Fibroblast of skin of left quadriceps (primary cell): ENCODE data around the gene MLLT6.

ENCODE experiments used
- DNase-seq, 2 experiments: peaks; one replicate each; pipeline ENCODE4 v3.0.0-alpha.2; 2013; ENCODE audit warnings: low read depth in 2 of 2

MLLT6 gene

GRCh38 chr17:38674749-38675615 is 30.1 kb upstream of the MLLT6 start, which contains the start of gene EPOP:
Gene EPOP, minus strand, starts transcription at chr17:38674957. Its CDS starts 462 bp downstream, at chr17:38674495.
- peak; percentile 51 to 53 for DNase-seq

DNA sequence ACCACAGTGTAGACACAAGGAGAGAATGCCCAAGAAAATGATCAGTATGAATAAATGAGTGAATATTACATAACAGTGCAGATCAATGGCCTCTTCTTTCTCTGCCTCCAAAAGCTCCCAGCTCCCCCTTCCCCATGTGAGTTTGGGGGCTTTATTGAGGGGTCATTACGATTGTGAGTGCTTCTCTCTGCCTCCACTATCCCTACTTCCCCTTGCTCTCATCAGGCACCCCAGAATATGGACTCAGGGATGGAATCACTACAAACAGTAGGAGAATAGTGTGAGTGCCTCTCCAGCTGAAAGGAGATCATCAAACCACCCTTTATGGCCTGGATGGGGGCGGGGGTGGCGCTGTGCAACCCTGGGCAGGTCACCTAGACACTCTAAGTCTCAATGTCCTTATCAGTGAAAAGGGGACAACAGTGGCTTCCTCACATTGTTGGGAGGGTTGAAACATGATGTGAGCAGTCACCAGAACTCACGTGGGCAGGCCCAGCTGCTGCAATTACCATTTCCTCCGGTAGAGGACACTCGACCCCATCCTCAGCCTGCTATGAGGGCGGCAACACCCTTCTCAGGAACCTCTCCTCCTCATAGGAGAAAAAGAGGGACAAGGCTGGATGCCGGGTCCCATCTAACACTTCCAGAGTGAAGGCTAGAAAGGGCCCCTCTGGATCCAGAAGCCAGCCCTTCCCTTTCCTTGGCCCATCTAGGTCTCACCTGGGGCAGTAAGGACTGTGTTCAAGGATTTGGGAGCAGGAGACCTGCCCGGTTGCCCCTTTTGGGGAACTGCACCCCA is 28.2 kb upstream of the MLLT6 start:
- DNase-seq: peak; percentile 57 to 63

DNA sequence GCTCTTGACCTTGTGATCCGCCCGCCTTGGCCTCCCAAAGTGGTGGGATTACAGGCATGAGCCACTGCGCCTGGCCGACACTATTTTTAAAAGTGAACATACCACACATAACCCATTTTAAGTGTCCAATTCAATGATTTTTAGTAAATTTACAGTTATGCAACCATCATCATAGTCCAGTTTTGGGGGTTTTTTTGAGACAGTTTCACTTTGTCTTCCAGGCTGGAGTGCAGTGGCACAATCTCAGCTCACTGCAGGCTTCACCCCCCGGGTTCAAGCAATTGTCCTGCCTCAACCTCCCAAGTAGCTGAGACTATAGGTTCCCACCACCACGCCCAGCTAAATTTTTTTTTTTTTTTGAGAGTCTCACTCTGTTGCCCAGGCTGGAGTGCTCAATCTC is 27.3 kb upstream of the MLLT6 start:
- DNase-seq: no peak

DNA sequence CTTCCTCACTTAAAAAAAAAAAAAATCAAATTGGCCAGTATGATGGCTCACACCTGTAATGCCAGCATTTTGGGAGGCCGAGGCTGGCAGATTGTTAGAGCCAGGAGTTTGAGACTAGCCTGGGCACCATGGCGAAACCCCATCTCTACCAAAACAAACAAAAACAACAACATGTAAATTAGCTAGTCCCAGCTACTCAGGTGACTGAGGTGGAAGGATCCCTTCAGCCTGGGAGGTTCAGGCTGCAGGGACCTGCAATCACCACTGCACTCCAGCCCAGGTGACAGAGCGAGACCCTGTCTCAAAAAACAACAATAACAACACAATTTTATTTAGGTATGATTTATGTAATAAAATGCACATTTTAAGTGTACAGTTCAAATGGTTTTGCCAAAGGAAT is 24.0 kb upstream of the MLLT6 start:
- DNase-seq: no peak

GRCh38 chr17:38685491-38685890 is 19.6 kb upstream of the MLLT6 start:
- DNase-seq: no peak

DNA sequence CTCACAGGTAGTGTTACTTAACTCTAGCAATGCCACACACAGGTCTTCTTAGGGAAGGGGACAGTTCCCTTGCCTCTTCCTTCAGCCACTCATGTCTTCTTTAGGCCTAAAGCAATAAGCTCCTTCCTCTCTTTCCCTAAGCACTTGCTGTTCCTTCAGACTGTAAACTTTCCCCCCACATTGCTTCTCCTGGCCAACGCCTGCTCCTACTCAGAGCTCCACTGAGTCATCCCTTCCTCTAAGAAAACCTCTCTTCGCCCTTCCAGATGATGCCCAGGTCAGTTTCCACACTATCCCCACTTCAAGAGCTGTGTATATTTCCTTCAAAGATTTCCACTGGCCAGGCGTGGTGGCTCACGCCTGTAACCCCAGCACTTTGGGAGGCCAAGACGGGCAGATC is 17.8 kb upstream of the MLLT6 start:
- no peak for DNase-seq

DNA sequence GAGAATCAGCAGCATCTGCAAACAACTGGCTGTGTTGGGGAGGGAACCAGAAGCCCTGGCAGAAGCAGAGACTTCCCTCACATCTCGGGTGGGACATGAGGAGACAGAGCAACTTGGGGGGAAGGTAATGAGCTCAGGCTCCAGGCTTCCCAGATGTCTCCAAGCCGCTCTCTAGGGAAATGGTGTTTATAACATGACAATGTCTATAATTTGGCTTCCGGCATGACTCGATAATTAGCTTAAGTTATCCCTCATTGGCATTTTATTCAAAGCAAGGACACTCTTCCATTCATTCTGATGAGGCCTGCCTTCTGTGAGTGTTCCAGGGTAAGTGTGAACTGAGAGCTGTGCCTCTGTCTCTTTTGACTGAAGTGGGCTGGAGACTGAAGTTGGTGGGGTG is 14.7 kb upstream of the MLLT6 start:
- DNase-seq: no peak

- no peak for DNase-seq
These were observed 13.9 kb upstream of the MLLT6 start for GRCh38 chr17:38691154-38691553.

- no peak for DNase-seq
These were observed 11.3 kb upstream of the MLLT6 start for GRCh38 chr17:38693700-38694329.

DNA sequence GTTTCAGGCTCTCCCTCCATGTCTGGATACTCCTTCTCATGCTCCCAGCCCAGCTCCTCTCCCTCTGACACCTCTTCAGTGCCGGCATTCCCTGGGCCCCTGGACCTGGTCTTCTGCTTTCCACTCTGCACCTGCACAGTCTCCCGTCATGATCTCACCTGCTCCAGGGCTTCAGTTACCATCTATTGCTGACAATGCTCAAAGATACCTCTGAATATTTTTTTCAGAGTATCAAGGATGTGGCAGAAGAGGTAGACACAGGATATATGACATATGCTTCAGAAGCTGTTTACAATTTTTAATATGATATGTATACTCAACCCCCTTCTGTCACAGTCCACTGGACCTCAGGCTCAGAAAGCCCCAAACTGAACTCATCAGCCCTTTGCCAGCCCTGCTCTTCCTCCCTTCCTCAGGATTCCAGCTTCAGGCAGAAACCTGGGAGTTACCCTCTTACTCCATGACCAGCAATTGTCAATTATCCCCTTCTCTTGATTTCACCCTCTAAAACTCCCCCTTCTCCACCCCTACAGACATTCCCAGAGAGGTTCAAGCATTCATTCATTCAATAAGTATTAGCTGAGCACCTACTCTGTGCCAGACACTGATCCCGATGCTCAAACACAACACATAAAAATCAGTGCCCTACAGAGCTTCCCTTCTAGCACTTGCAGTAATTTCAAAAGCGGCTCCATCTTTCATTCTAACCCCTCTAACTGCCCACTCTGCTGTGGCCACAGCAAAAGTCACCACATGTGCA is 7.8 kb upstream of the MLLT6 start:
- DNase-seq: no peak

DNA sequence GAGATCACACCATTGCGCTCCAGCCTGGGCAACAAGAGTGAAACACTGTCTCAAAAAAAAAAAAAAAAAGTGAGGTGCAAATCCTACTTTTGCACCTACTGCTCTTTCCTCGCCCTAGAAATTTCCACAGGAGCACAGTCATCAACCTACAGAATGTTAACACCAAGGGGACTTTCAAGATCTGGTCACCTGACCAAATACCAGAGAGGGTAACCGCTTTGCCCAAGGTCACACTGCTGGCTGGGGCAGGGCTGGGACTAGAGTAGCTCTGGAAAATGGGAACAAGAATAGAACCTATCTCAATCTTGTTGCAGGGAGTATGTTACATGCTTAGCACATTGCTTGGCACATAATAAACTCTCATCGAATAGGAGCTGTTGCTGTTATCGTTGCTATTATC is 6.3 kb upstream of the MLLT6 start:
- DNase-seq: no peak

GRCh38 chr17:38701504-38702165 is 3.4 kb upstream of the MLLT6 start:
- no peak for DNase-seq

DNA sequence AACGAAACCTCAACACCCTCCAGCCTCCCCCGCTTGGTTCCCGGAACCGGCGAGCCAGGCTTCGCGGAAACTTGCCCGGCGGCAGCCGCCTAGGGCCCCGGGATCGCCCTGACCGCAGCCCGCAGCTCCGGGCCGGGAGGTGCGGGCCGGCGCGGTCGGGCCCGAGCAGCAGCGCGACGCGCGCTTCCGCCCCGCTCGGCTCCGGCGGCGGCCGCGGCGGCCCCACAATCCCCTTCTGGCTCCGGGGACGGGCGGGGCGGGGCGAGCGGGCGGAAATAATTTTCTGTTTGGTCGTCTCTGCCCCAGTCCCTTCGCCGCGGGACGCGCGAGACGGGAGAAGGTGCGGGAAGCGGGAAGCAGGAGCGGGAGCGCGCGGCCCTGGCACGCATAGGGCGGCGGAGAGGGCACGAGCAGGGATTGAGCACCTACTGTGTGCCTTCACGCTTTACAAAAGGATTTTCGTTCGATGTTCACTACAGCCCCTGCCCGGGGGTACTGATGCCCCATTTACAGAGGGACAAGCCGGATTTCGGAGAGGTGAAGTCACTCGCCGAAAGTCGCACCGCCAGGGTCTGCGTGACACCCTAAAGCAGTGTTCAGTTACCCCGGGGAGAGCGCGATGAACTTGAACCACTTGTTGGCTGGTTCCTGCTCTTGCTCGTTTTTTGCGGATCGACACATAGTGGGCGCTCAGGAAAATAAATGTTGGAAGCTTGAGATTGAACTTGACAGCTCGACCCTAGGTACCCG is 2.7 kb upstream of the MLLT6 start:
- DNase-seq: peak; percentile 62 to 72

GRCh38 chr17:38702916-38703741 is 1.9 kb upstream of the MLLT6 start:
- no peak for DNase-seq

GRCh38 chr17:38703742-38704605 is 1.1 kb upstream of the MLLT6 start:
- DNase-seq: no peak

GRCh38 chr17:38705523-38705802 is 390 bp downstream of the MLLT6 start:
- no peak for DNase-seq

DNA sequence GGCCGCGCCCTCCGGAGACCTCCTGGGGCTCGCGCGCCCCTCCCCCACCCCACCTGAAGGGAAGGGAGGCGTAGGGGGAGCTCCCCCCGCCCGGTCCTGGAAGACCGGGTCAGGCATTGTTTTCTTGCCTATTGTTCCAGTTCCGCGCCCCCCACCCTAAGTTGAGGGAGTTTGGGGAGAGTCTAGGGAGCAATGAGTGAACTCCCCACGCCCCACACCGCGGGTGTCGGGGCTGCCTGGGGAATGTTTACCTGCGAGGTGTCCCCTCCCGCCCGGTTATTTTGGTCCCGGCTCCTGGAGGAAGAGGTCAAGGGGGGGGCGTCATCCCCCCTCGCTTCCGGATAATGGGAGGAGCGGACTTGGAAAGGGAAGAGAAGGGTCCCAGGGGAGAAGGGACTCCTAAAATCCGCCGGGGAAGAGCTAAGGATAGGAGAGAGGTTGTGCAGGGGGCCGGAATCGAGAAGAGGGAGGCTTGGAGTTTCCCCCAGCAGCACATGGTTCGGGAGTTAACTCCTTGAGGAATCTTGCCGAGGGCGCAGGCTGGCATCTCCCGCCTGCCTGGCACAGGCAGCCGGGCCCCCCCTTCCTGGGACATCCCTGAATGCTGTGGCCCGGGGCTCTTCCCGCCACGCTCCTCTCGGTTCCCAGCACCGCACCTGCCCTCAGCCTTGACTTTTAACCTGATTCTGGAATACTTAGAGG is 881 bp downstream of the MLLT6 start:
- no peak for DNase-seq
